ENCODE results near the gene GTF2H1.

The GTF2H1 gene

DNA sequence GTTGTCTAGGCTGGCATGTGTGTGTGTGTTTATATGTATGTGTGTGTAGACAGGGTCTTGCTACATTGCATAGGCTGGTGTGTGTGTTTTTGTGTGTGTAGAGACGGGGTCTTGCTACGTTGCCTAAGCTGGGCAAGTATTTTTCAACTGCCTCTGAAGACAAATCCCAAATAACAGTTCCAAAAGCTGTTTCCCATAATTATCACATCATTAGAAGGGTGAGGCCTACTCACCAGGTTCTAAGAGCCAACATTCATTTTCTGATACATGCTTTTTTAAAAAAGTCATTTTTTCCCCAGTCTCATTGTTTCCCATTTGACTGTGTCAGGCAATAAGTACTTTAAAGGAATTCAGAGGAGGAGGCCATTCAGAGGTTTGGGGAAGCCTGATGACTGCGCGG, 33.5 kb upstream of the GTF2H1 start:
- no peak overlapping the region for H3K4me2 ChIP-seq (ENCODE audit: low read length)
- H3K36me3 ChIP-seq (ENCODE audit: control insufficient read depth, insufficient read depth, low read length), result peaks cover 1% of the 10 kb centered on the region
- WGBS (ENCODE audit: extremely low coverage, insufficient coverage, low lambda C conversion rate), result no CpG with 5 or more reads among the region's 4 CpGs

DNA sequence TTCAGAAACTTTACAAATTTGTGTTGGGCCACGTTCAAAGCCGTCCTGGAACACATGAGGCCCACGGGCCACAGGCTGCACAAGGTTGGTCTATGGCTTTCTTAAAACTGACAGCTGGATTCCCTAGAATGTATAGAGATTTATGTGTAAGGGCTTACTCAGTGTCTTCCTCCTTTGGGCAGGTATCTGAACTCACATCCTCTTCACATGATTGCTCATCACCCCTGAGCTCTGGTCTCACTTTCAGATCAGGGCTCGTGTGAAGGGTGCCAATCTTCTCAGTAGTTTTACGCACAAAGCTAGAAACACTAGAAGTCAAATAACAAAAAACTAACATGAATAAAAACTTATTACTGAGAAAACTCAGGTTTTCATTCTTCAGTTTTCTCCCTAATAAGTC, 27.5 kb upstream of the GTF2H1 start:
- no peak overlapping the region for H3K18ac ChIP-seq (ENCODE audit: low read length)
- H2BK15ac ChIP-seq (replicated peaks; ENCODE audit: low read depth), result no peak overlapping the region
- no peak overlapping the region for H4K8ac ChIP-seq (ENCODE audit: low read depth, low read length)
- no peak overlapping the region for H2BK120ac ChIP-seq (ENCODE audit: low read depth, low read length)
- H3K56ac ChIP-seq (ENCODE audit: low read length), result no peak overlapping the region
- no peak overlapping the region for H3K4me2 ChIP-seq (ENCODE audit: low read length)
- no peak overlapping the region for H2BK5ac ChIP-seq (ENCODE audit: low read length)
- H3K79me2 ChIP-seq (ENCODE audit: control insufficient read depth, insufficient read depth, low read length), result no peaks in the 10 kb centered on the region
- no peak overlapping the region for H4K5ac ChIP-seq (ENCODE audit: low read length)
- no peak overlapping the region for H3K4me3 ChIP-seq (ENCODE audit: low read length)
- H3K27me3 ChIP-seq (ENCODE audit: insufficient read depth, low read length, poor library complexity), result no peaks in the 10 kb centered on the region
- H2AK5ac ChIP-seq (ENCODE audit: low read length), result no peak overlapping the region
- H3K23ac ChIP-seq (ENCODE audit: low read length), result no peak overlapping the region
- no peak overlapping the region for H3K27ac ChIP-seq (ENCODE audit: low read depth, low read length)
- no CpG with 5 or more reads among the region's 5 CpGs for WGBS (ENCODE audit: extremely low coverage, insufficient coverage, low lambda C conversion rate)
- no peak overlapping the region for H3K9ac ChIP-seq (ENCODE audit: low read length)
- DNase-seq, result no peak
- peaks cover 4% of the 10 kb centered on the region for H3K36me3 ChIP-seq (ENCODE audit: control insufficient read depth, insufficient read depth, low read length)
- no peak overlapping the region for H3K4ac ChIP-seq (ENCODE audit: low read depth, low read length)
- H3K79me1 ChIP-seq (ENCODE audit: low read length), result no peaks in the 10 kb centered on the region
- H3K4me1 ChIP-seq (ENCODE audit: control insufficient read depth, low read depth, low read length), result no peaks in the 10 kb centered on the region

More for the DNA sequence above, 33.5 kb upstream of the GTF2H1 start:
- H2BK120ac ChIP-seq (ENCODE audit: low read depth, low read length), result no peak overlapping the region
- H3K18ac ChIP-seq (ENCODE audit: low read length), result no peak overlapping the region
- no peaks in the 10 kb centered on the region for H3K27me3 ChIP-seq (ENCODE audit: insufficient read depth, low read length, poor library complexity)
- no peaks in the 10 kb centered on the region for H3K79me1 ChIP-seq (ENCODE audit: low read length)
- no peak overlapping the region for H3K56ac ChIP-seq (ENCODE audit: low read length)
- no peaks in the 10 kb centered on the region for H3K4me1 ChIP-seq (ENCODE audit: control insufficient read depth, low read depth, low read length)
- no peak overlapping the region for H3K27ac ChIP-seq (ENCODE audit: low read depth, low read length)
- no peak overlapping the region for H2BK5ac ChIP-seq (ENCODE audit: low read length)
- H2AK5ac ChIP-seq (ENCODE audit: low read length), result no peak overlapping the region
- no peak overlapping the region for H3K4ac ChIP-seq (ENCODE audit: low read depth, low read length)
- H3K23ac ChIP-seq (ENCODE audit: low read length), result no peak overlapping the region
- H4K5ac ChIP-seq (ENCODE audit: low read length), result no peak overlapping the region
- H3K4me3 ChIP-seq (ENCODE audit: low read length), result no peak overlapping the region
- no peak overlapping the region for H4K8ac ChIP-seq (ENCODE audit: low read depth, low read length)
- H3K79me2 ChIP-seq (ENCODE audit: control insufficient read depth, insufficient read depth, low read length), result no peaks in the 10 kb centered on the region
- no peak overlapping the region for H3K9ac ChIP-seq (ENCODE audit: low read length)
- H2BK15ac ChIP-seq (replicated peaks; ENCODE audit: low read depth), result no peak overlapping the region
- DNase-seq, result no peak

DNA sequence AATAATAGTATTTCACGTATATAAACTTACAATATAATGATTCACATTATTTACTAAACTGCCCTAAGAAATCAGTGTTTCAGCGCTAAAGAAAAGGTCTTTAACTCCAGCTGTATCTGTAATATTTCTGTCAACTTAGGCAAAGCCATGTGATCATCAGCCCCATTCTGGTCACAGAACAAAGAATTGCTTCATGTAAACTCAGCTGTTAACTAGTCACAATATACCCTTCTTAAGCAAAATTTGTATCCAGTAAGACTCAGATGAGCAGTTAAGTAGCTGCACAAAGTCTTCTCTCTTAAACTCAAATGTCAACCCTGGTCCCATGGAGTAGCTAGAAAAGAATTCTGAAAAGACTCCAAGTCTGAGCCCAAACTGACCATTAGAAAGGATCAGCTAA, 27.1 kb upstream of the GTF2H1 start:
- no peak overlapping the region for H4K5ac ChIP-seq (ENCODE audit: low read length)
- no peak overlapping the region for H3K4me2 ChIP-seq (ENCODE audit: low read length)
- no peaks in the 10 kb centered on the region for H3K4me1 ChIP-seq (ENCODE audit: control insufficient read depth, low read depth, low read length)
- no peak overlapping the region for H3K18ac ChIP-seq (ENCODE audit: low read length)
- no peak overlapping the region for H3K4ac ChIP-seq (ENCODE audit: low read depth, low read length)
- no peaks in the 10 kb centered on the region for H3K27me3 ChIP-seq (ENCODE audit: insufficient read depth, low read length, poor library complexity)
- H3K23ac ChIP-seq (ENCODE audit: low read length), result no peak overlapping the region
- no peaks in the 10 kb centered on the region for H3K79me1 ChIP-seq (ENCODE audit: low read length)
- DNase-seq, result no peak
- H2AK5ac ChIP-seq (ENCODE audit: low read length), result no peak overlapping the region
- H3K79me2 ChIP-seq (ENCODE audit: control insufficient read depth, insufficient read depth, low read length), result no peaks in the 10 kb centered on the region
- no peak overlapping the region for H2BK120ac ChIP-seq (ENCODE audit: low read depth, low read length)
- no peak overlapping the region for H3K56ac ChIP-seq (ENCODE audit: low read length)
- no peak overlapping the region for H3K9ac ChIP-seq (ENCODE audit: low read length)
- H2BK15ac ChIP-seq (replicated peaks; ENCODE audit: low read depth), result no peak overlapping the region
- no peak overlapping the region for H2BK5ac ChIP-seq (ENCODE audit: low read length)
- H3K36me3 ChIP-seq (ENCODE audit: control insufficient read depth, insufficient read depth, low read length), result peaks cover 4% of the 10 kb centered on the region
- no peak overlapping the region for H4K8ac ChIP-seq (ENCODE audit: low read depth, low read length)
- no peak overlapping the region for H3K27ac ChIP-seq (ENCODE audit: low read depth, low read length)
- no peak overlapping the region for H3K4me3 ChIP-seq (ENCODE audit: low read length)
- WGBS (ENCODE audit: extremely low coverage, insufficient coverage, low lambda C conversion rate), result 100% methylated on average over 1 of the region's 2 CpGs

DNA sequence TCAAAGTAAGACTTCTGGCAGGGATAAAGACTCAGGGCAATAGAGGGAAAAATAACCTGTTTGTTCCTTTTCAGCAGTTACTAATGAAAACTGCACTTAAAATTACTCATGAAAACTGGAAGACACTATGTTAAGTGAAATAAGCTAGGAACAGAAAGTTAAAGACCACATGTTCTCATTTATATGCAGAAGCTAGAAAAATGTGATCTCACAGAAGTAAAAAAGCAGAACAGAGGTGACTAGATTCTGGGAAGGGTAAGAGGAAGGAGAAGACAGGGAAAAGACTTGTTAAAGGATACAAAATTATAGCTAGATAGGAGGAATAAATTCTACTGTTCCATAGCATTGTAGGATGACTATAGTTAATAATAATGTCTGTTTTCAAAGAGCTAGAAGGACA, 22.6 kb upstream of the GTF2H1 start:
- Histone ChIP-seq H3K4ac (ENCODE audit: low read depth, low read length) (no peak overlapping the region), H3K36me3 (ENCODE audit: control insufficient read depth, insufficient read depth, low read length) (peaks cover 4% of the 10 kb centered on the region), H3K23ac (ENCODE audit: low read length) (no peak overlapping the region), H3K4me2 (ENCODE audit: low read length) (no peak overlapping the region), H3K9ac (ENCODE audit: low read length) (no peak overlapping the region), H3K79me2 (ENCODE audit: control insufficient read depth, insufficient read depth, low read length) (no peaks in the 10 kb centered on the region), H2BK5ac (ENCODE audit: low read length) (no peak overlapping the region), H3K18ac (ENCODE audit: low read length) (no peak overlapping the region), H2AK5ac (ENCODE audit: low read length) (no peak overlapping the region), H4K8ac (ENCODE audit: low read depth, low read length) (no peak overlapping the region), H3K56ac (ENCODE audit: low read length) (no peak overlapping the region), H2BK120ac (ENCODE audit: low read depth, low read length) (no peak overlapping the region), H3K27ac (ENCODE audit: low read depth, low read length) (no peak overlapping the region), H4K5ac (ENCODE audit: low read length) (no peak overlapping the region), H3K79me1 (ENCODE audit: low read length) (no peaks in the 10 kb centered on the region), H3K4me1 (ENCODE audit: control insufficient read depth, low read depth, low read length) (no peaks in the 10 kb centered on the region), H3K27me3 (ENCODE audit: insufficient read depth, low read length, poor library complexity) (no peaks in the 10 kb centered on the region), H2BK15ac (replicated peaks; ENCODE audit: low read depth) (no peak overlapping the region), H3K4me3 (ENCODE audit: low read length) (no peak overlapping the region)
- DNase-seq, result no peak

DNA sequence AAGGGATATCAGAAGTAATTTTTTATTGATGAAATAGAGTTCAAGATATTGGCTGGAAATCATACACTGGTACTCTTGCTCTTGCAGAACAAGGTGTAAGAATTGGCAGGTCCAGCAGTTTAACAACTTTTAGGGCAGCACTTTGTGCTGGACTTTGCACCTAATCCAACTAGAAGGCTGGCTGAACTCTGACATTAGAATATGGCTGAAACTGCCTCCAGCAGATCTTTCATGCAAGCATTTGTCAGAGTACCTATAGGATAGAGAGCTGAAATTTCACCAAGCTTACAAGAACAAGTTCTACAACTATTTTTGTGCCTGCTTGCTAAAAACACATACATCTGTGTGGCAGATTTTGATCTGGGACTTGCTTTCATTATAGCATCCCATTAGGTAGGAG, 17.6 kb upstream of the GTF2H1 start:
- H3K27me3 ChIP-seq (ENCODE audit: insufficient read depth, low read length, poor library complexity), result no peaks in the 10 kb centered on the region
- no peak overlapping the region for H3K4ac ChIP-seq (ENCODE audit: low read depth, low read length)
- no peak overlapping the region for H3K18ac ChIP-seq (ENCODE audit: low read length)
- H3K9ac ChIP-seq (ENCODE audit: low read length), result no peak overlapping the region
- no peak overlapping the region for H2AK5ac ChIP-seq (ENCODE audit: low read length)
- DNase-seq, result no peak
- no peaks in the 10 kb centered on the region for H3K79me2 ChIP-seq (ENCODE audit: control insufficient read depth, insufficient read depth, low read length)
- no peak overlapping the region for H3K23ac ChIP-seq (ENCODE audit: low read length)
- no peaks in the 10 kb centered on the region for H3K79me1 ChIP-seq (ENCODE audit: low read length)
- H4K5ac ChIP-seq (ENCODE audit: low read length), result no peak overlapping the region
- H4K8ac ChIP-seq (ENCODE audit: low read depth, low read length), result no peak overlapping the region
- no peak overlapping the region for H3K56ac ChIP-seq (ENCODE audit: low read length)
- no peak overlapping the region for H2BK5ac ChIP-seq (ENCODE audit: low read length)
- H3K27ac ChIP-seq (ENCODE audit: low read depth, low read length), result no peak overlapping the region
- H2BK120ac ChIP-seq (ENCODE audit: low read depth, low read length), result no peak overlapping the region
- H3K4me2 ChIP-seq (ENCODE audit: low read length), result no peak overlapping the region
- H3K36me3 ChIP-seq (ENCODE audit: control insufficient read depth, insufficient read depth, low read length), result peaks cover 3% of the 10 kb centered on the region
- H3K4me1 ChIP-seq (ENCODE audit: control insufficient read depth, low read depth, low read length), result no peaks in the 10 kb centered on the region
- no peak overlapping the region for H2BK15ac ChIP-seq (replicated peaks; ENCODE audit: low read depth)
- no peak overlapping the region for H3K4me3 ChIP-seq (ENCODE audit: low read length)

DNA sequence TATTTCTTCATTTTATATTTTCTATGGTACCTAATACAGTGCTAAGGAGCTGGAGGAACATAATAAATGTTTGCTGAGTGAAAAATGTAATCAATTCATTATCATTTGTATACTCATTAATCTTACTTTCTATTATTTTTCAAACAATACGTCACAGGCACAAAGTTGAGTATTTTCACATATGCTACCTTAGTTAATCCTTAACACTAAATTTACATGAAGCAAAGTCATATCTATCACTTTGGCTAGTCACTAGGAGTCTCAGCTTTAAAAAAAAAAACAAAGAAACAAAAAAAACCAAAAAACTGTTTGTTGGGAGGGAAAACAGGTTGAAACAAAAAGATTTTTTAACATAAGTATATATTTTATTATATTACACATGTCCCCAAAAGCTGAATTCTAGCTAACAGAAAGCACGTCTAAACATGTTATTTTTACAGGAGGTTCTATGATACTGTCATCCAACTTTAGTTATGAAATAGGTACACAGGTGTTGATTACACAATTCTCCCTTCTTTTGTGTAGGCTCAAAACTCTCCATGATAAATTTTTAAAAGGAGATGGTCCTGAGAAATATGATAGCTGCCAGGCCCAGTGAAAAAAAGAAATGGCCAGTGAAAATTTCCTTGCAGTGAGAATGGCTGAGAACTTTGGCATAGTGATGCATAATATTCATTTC, 14.8 kb upstream of the GTF2H1 start:
- 100% methylated on average over 1 of the region's 2 CpGs for WGBS (ENCODE audit: extremely low coverage, insufficient coverage, low lambda C conversion rate)
- H4K8ac ChIP-seq (ENCODE audit: low read depth, low read length), result no peak overlapping the region
- no peak overlapping the region for H3K27ac ChIP-seq (ENCODE audit: low read depth, low read length)

More for the DNA sequence above, 14.8 kb upstream of the GTF2H1 start:
- H2BK5ac ChIP-seq (ENCODE audit: low read length), result no peak overlapping the region
- no peak overlapping the region for H3K4ac ChIP-seq (ENCODE audit: low read depth, low read length)
- H3K79me1 ChIP-seq (ENCODE audit: low read length), result no peaks in the 10 kb centered on the region
- H3K56ac ChIP-seq (ENCODE audit: low read length), result no peak overlapping the region
- no peak overlapping the region for H3K23ac ChIP-seq (ENCODE audit: low read length)
- H3K4me1 ChIP-seq (ENCODE audit: control insufficient read depth, low read depth, low read length), result no peaks in the 10 kb centered on the region
- H2BK15ac ChIP-seq (replicated peaks; ENCODE audit: low read depth), result no peak overlapping the region
- no peaks in the 10 kb centered on the region for H3K27me3 ChIP-seq (ENCODE audit: insufficient read depth, low read length, poor library complexity)
- no peak for DNase-seq
- no peak overlapping the region for H2AK5ac ChIP-seq (ENCODE audit: low read length)
- no peaks in the 10 kb centered on the region for H3K79me2 ChIP-seq (ENCODE audit: control insufficient read depth, insufficient read depth, low read length)
- H3K9ac ChIP-seq (ENCODE audit: low read length), result no peak overlapping the region
- H4K5ac ChIP-seq (ENCODE audit: low read length), result no peak overlapping the region
- no peak overlapping the region for H2BK120ac ChIP-seq (ENCODE audit: low read depth, low read length)
- no peak overlapping the region for H3K18ac ChIP-seq (ENCODE audit: low read length)
- H3K4me2 ChIP-seq (ENCODE audit: low read length), result no peak overlapping the region
- H3K36me3 ChIP-seq (ENCODE audit: control insufficient read depth, insufficient read depth, low read length), result peaks cover 5% of the 10 kb centered on the region
- H3K4me3 ChIP-seq (ENCODE audit: low read length), result no peak overlapping the region

Measured in mesendoderm (in vitro differentiated cells).